BJ (cell line): ENCODE data around the gene TPPP3. TPM values are rescaled to one million over a fixed set of nuclear protein-coding genes. Genes with fewer than 3 reads are reported as not detected.

Experiments
- CTCF ChIA-PET: fragments of 350-600 bp; formaldehyde crosslinking; extraction: SDS; loops from one replicate; lab custom pipeline; 2021; ENCODE audit warnings: antibody characterized with exemption, inconsistent platforms; lab: Yijun Ruan, JAX
- POLR2A ChIA-PET: fragments of 300-600 bp; sonication (Branson Sonifier 250); formaldehyde crosslinking; extraction: SDS; loops from one replicate; lab custom pipeline; 2021; ENCODE audit warnings: antibody characterized with exemption; lab: Charles Lee
- DNase-seq: peaks from one replicate; pipeline ENCODE4 v3.0.0-alpha.2; 2011; ENCODE audit warnings: low read depth
- H3K27me3 ChIP-seq: 2 replicates; pipeline ENCODE4 v1.6.0; 2011; ENCODE audit warnings: low read length; ENCODE audit not compliant: control insufficient read depth, insufficient read depth
- H3K36me3 ChIP-seq: 2 replicates; pipeline ENCODE4 v1.5.1; 2011; ENCODE audit warnings: low read length; ENCODE audit not compliant: control insufficient read depth, insufficient read depth
- H3K4me3 ChIP-seq: 2 replicates; pipeline ENCODE4 v1.5.1; 2011; ENCODE audit warnings: low read depth, mild to moderate bottlenecking, control low read depth, low read length
- polyA plus RNA-seq: library from polyadenylated mRNA; depleted of rRNA; stranded (reverse); fragments of >200 nt; gene quantifications from 2 replicates; pipeline ENCODE4 v1.2.3, GENCODE V29; 2011
- TF ChIP-seq, protein P1 (sequence below): IDR thresholded peaks from 2 replicates; pipeline ENCODE4 v1.5.1; 2011; ENCODE audit warnings: low read depth, mild to moderate bottlenecking, control low read depth, inconsistent platforms, low read length, moderate library complexity; ENCODE audit not compliant: insufficient read depth

TPPP3 gene
- polyA plus RNA-seq, 1 experiment, result 0.64 TPM

DNA sequence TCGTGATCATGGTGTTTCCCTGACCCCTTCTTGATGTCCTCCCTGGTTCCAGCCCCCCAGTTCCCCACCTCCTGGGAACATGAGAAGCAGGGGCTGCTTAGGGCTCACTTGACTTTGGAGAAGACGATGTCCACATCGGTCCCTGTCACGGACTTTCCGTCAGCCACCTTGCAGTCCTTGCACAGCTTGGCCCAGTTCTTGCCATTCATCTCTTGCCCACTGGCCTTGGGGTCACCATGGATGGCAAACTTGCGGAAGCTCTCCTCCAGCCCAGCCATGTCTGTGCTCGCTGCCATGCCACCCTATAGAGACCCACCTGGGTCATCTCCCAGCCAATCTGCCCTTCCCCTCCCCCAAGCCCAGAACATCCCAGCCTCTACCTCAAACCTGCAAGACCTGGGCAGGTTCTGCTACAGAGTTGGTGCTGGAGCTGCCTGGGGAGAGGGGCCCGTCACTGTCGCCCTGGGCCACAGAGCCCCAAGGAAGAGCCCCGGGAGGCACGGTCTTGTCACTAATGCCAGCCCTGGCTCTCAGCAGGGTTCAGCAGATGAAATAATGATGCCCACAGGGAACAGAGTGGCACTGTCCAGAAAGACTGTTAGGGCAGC, 2.4 kb downstream of the TPPP3 start:
- ChIA-PET CTCF (interaction anchor here (0.6 to 1.7 kb wide), 4 partner anchors 9 to 75 kb away, joined by 3 to 6 read pairs (median 4); no protein-coding TSS in a partner anchor), POLR2A (no interaction called here)
- H3K4me3 ChIP-seq, result no peak overlapping the region
- H3K36me3 ChIP-seq, result no peaks in the 10 kb centered on the region
- no peak for DNase-seq
- TF ChIP-seq, protein P1, sequence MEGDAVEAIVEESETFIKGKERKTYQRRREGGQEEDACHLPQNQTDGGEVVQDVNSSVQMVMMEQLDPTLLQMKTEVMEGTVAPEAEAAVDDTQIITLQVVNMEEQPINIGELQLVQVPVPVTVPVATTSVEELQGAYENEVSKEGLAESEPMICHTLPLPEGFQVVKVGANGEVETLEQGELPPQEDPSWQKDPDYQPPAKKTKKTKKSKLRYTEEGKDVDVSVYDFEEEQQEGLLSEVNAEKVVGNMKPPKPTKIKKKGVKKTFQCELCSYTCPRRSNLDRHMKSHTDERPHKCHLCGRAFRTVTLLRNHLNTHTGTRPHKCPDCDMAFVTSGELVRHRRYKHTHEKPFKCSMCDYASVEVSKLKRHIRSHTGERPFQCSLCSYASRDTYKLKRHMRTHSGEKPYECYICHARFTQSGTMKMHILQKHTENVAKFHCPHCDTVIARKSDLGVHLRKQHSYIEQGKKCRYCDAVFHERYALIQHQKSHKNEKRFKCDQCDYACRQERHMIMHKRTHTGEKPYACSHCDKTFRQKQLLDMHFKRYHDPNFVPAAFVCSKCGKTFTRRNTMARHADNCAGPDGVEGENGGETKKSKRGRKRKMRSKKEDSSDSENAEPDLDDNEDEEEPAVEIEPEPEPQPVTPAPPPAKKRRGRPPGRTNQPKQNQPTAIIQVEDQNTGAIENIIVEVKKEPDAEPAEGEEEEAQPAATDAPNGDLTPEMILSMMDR, result no peak
- peaks cover 7% of the 10 kb centered on the region for H3K27me3 ChIP-seq

- no peak for DNase-seq
- ChIA-PET POLR2A (no interaction called here), CTCF (interaction anchor here (0.6 to 2.8 kb wide), 5 partner anchors 8 to 76 kb away, joined by 3 to 7 read pairs (median 3); no protein-coding TSS in a partner anchor)
- TF ChIP-seq, protein P1, result no peak
- Histone ChIP-seq H3K4me3 (no peak overlapping the region), H3K36me3 (no peaks in the 10 kb centered on the region), H3K27me3 (peaks cover 7% of the 10 kb centered on the region)
Measured at GRCh38 chr16:67389911-67390815, 3.1 kb downstream of the TPPP3 start.

- DNase-seq, result no peak
- H3K27me3 ChIP-seq, result peaks cover 1% of the 10 kb centered on the region; the same call in 1 of the 2 replicates
- H3K4me3 ChIP-seq, result no peak overlapping the region
- CTCF ChIA-PET, result interaction anchor here (1.5 to 2.8 kb wide), 2 partner anchors 11 to 38 kb away, joined by 3 to 7 read pairs; no protein-coding TSS in a partner anchor
- no peaks in the 10 kb centered on the region for H3K36me3 ChIP-seq
- POLR2A ChIA-PET, result no interaction called here
- TF ChIP-seq, protein P1, result no peak
Measured at GRCh38 chr16:67388591-67388990, 4.7 kb downstream of the TPPP3 start.

GRCh38 chr16:67388191-67388590, 5.1 kb downstream of the TPPP3 start:
- ChIA-PET CTCF (interaction anchor here (1.5 to 2.8 kb wide), 2 partner anchors 10 to 39 kb away, joined by 3 to 7 read pairs; no protein-coding TSS in a partner anchor), POLR2A (no interaction called here)
- H3K36me3 ChIP-seq, result no peaks in the 10 kb centered on the region
- H3K4me3 ChIP-seq, result no peak overlapping the region
- no peak for DNase-seq
- peaks cover 1% of the 10 kb centered on the region; the same call in 1 of the 2 replicates for H3K27me3 ChIP-seq
- TF ChIP-seq, protein P1, result no peak
